Ectodermal cell (in vitro differentiated cells): Measurements from ENCODE around the gene HBQ1.
"Not testable (repeated sequence)": the region's sequence is repeated elsewhere in the genome, so short reads cannot be mapped to it uniquely, and the experiment has no call there.

Experiments
- H3K27ac ChIP-seq: 2 replicates; pipeline ENCODE4 v1.7.0; 2013; ENCODE audit warnings: mild to moderate bottlenecking, low read depth, low read length; ENCODE audit not compliant: insufficient read depth, poor library complexity, severe bottlenecking
- H3K27me3 ChIP-seq: 2 replicates; pipeline ENCODE4 v1.7.0; 2013; ENCODE audit warnings: mild to moderate bottlenecking, low read length; ENCODE audit not compliant: insufficient read depth, control insufficient read depth, poor library complexity, severe bottlenecking
- H3K36me3 ChIP-seq: one replicate; pipeline ENCODE4 v1.7.0; 2013; ENCODE audit warnings: low read length; ENCODE audit not compliant: control insufficient read depth, insufficient read depth
- H3K4me1 ChIP-seq: one replicate; pipeline ENCODE4 v1.7.0; 2013; ENCODE audit warnings: low read length; ENCODE audit not compliant: control insufficient read depth, insufficient read depth
- H3K4me3 ChIP-seq: 2 replicates; pipeline ENCODE4 v1.7.0; 2013; ENCODE audit warnings: low read depth, low read length, control low read depth; ENCODE audit not compliant: insufficient read depth
- H3K9me3 ChIP-seq: 2 replicates; pipeline ENCODE4 v1.7.0; 2013; ENCODE audit warnings: mild to moderate bottlenecking, low read length, moderate library complexity; ENCODE audit not compliant: control insufficient read depth
- WGBS, 2 experiments: methylation state at CpG; one replicate each; pipeline ENCODE4 v1.1.7; 2013; ENCODE audit warnings: missing lambda C conversion rate in 2 of 2; 5-methylcytosine and 5-hydroxymethylcytosine counted together

The HBQ1 gene

DNA sequence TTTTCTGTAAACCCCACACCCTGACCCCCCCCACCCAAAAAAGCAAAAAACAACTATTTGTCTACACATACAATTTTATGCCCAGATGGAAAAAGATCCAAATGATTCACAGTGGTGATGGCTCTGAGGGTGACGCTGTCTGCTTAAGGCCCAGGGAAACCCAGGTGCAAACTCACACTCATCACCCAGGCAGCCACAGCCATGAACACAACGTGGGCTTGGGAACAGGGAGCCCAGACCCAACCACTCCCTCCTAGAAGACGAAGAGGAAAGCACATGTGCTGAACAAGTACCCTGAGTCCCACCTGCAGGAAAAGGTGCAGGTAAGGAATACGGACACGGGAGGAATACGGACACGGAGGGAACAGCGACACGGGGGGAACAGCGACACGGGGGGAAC, 5.4 kb downstream of the HBQ1 start:
- H3K27ac ChIP-seq = no peak overlapping the region
- H3K4me1 ChIP-seq = no peaks in the 10 kb centered on the region
- no peak overlapping the region for H3K4me3 ChIP-seq
- H3K27me3 ChIP-seq = peaks cover 8% of the 10 kb centered on the region
- no peaks in the 10 kb centered on the region for H3K9me3 ChIP-seq
- 89 to 93% methylated on average over 5 to 7 of the region's 11 CpGs for WGBS, 2 experiments
- H3K36me3 ChIP-seq = peaks cover 34% of the 10 kb centered on the region

DNA sequence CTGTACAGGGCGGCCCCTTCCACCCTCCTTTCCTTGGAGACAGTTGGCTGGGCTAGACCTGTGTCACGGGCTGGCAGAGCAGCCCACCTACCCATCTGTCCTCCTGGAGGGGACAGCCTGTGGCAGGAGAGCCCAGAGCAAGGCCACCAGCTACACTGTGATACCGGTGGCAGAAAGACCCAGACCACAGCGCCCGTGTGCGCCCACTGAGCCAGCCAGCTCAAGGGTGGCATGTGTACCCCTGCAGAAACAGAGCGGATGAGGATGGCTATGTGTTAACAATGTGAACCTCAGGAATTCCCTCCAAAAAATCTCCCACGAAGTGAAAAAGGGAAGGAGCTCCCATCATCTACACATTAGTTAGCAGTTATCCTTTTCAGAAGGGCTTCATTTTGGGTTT, 7.1 kb downstream of the HBQ1 start:
- whole genome bisulfite sequencing, 2 experiments = 97 to 98% methylated on average over 8 of the region's 8 CpGs
- no peaks in the 10 kb centered on the region for H3K4me1 ChIP-seq
- no peak overlapping the region for H3K27ac ChIP-seq
- H3K27me3 ChIP-seq = no peaks in the 10 kb centered on the region
- H3K9me3 ChIP-seq = no peaks in the 10 kb centered on the region
- H3K36me3 ChIP-seq = peaks cover 48% of the 10 kb centered on the region
- no peak overlapping the region for H3K4me3 ChIP-seq

DNA sequence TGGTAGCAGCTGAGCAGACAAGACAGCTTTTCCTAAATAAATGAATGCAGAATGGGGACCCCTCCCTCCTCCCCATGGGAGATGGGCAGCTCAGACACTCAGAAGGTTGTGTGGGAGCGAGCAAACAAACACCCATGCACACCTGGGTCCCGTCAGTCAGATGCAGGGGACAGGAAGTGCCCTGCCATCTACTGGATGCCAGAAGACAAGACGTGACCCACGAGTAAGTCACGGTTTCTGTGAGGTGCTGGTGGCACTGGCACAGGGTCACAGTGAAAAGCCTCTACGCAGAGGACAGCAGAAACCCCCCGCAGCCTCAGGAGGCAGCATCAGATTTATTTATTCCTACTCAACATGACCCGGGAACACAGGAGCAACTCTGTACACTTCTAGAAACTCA, 8.4 kb downstream of the HBQ1 start:
- Histone ChIP-seq H3K9me3 (no peaks in the 10 kb centered on the region), H3K27ac (no peak overlapping the region), H3K36me3 (peaks cover 54% of the 10 kb centered on the region), H3K27me3 (no peaks in the 10 kb centered on the region), H3K4me3 (no peak overlapping the region), H3K4me1 (no peaks in the 10 kb centered on the region)
- WGBS, 2 experiments = 90 to 91% methylated on average over 8 of the region's 8 CpGs

DNA sequence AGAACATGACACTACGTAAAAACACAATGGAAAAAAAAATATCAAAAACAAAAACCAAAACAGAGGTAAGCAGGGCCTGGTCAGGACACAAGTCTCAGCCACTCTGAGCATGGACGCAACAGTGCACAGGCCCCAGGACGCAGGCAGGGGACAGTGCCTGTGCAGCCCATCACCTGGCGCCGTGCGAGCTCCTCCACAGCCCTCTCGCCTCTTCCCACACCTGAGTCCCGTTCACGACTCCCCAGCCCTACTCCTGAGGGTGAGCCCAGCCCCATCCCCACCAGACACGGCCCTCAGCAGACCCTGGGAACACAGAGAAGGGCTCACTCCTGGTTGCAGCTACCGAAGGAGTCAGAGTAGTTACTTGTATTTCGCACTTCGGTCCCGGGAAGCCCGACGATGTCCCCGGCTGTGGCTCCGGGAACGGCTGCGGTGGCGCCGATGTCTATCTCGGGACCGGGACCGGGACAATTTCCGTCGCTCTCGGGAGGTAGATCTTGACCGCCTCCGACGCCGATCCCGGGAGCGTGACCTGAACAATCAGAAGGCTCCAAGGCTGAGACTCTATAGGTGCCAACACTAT, 9.4 kb downstream of the HBQ1 start:
- 95 to 96% methylated on average over 34 of the region's 34 CpGs for WGBS, 2 experiments
- H3K27me3 ChIP-seq = no peaks in the 10 kb centered on the region
- no peak overlapping the region for H3K4me3 ChIP-seq
- H3K4me1 ChIP-seq = no peaks in the 10 kb centered on the region
- H3K36me3 ChIP-seq = peaks cover 54% of the 10 kb centered on the region
- no peaks in the 10 kb centered on the region for H3K9me3 ChIP-seq
- no peak overlapping the region for H3K27ac ChIP-seq

DNA sequence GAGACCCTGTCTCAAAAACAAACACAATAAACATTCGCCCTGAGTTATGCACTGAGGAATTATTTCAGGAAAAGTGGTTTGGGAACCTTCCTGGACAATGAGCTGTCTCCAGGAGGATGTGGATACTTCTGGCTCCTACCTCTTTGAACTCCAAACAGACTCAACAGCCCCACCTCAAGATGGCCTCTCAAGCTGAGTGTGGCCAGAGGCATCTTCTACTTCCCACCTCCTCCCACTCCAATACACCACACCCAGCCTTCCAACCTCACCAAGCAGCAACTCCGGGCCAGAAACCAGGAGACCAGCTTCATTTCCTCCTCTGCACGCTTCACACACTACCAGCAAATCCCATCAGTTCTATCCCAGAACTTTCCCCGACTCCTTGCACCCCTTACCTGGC, 11.6 kb downstream of the HBQ1 start:
- Histone ChIP-seq H3K27me3 (no peaks in the 10 kb centered on the region), H3K27ac (no peak overlapping the region), H3K9me3 (no peaks in the 10 kb centered on the region), H3K4me3 (no peak overlapping the region), H3K4me1 (no peaks in the 10 kb centered on the region), H3K36me3 (peaks cover 61% of the 10 kb centered on the region)
- 94 to 96% methylated on average over 4 of the region's 4 CpGs for WGBS, 2 experiments

DNA sequence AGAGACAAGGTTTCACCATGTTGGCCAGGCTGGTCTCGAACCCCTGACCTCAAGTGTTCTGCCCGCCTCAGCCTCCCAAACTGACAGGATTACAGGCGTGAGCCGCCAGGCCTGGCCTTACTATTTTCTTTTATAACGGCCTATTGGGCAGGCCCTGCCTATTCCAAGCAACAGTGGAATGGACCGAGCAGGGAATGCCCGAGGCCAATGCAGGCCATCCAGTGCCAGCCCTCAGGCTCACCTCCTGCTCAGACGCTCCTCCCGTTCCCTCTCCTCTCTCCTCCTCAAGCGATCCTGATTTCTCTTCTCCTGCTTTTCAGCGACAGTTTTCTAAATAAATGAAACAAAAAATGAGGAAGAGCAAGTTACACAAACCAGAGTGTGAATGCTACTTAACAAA, 12.4 kb downstream of the HBQ1 start:
- H3K9me3 ChIP-seq = no peaks in the 10 kb centered on the region
- WGBS, 2 experiments = 94 to 96% methylated on average over 9 to 11 of the region's 11 CpGs
- no peaks in the 10 kb centered on the region for H3K27me3 ChIP-seq
- H3K4me1 ChIP-seq = no peaks in the 10 kb centered on the region
- H3K4me3 ChIP-seq = no peak overlapping the region
- no peak overlapping the region for H3K27ac ChIP-seq
- peaks cover 63% of the 10 kb centered on the region for H3K36me3 ChIP-seq

DNA sequence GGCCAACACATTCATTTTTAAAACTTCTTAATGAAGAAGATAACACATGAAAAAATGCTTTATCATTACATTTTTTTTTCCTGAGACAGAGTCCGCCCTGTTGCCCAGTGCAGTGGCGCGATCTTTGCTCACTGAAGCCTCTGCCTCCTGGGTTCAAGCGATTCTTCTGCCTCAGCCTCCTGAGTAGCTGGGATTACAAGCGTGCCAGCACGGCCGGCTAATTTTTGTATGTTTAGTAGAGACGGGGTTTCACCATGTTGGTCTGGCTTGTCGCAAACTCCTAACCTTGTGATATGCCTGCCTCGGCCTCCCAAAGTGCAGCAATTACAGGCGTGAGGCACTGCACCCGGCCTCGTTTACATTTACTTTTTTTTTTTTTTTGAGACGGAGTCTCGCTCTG, 13.2 kb downstream of the HBQ1 start:
- peaks cover 67% of the 10 kb centered on the region for H3K36me3 ChIP-seq
- H3K4me3 ChIP-seq = no peak overlapping the region
- no peaks in the 10 kb centered on the region for H3K4me1 ChIP-seq
- H3K27ac ChIP-seq = no peak overlapping the region
- no peaks in the 10 kb centered on the region for H3K9me3 ChIP-seq
- 94 to 95% methylated on average over 15 of the region's 15 CpGs for WGBS, 2 experiments
- no peaks in the 10 kb centered on the region for H3K27me3 ChIP-seq

DNA sequence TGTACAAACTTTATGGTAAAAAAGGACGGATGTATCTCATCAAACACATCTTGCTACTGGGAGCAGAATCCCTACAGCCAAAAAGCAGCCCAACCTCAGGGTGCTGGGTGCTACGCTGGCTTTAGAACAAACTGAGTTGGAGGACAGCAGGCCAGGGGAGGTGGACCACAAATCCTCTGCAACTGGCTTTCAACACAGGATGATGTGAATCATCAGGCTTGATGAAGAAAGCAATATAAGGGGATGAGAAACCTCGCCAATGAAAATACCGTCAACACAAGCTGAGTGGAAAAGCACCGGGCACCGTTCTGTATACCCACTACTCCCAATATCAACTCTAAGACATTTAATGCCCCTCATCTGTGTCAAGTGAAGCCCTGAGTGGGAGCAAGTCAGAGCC, 14.3 kb downstream of the HBQ1 start:
- H3K4me1 ChIP-seq = no peaks in the 10 kb centered on the region
- no peak overlapping the region for H3K4me3 ChIP-seq
- H3K27ac ChIP-seq = no peak overlapping the region
- peaks cover 65% of the 10 kb centered on the region for H3K36me3 ChIP-seq
- no peaks in the 10 kb centered on the region for H3K27me3 ChIP-seq
- 93 to 94% methylated on average over 6 of the region's 6 CpGs for WGBS, 2 experiments
- no peaks in the 10 kb centered on the region for H3K9me3 ChIP-seq

DNA sequence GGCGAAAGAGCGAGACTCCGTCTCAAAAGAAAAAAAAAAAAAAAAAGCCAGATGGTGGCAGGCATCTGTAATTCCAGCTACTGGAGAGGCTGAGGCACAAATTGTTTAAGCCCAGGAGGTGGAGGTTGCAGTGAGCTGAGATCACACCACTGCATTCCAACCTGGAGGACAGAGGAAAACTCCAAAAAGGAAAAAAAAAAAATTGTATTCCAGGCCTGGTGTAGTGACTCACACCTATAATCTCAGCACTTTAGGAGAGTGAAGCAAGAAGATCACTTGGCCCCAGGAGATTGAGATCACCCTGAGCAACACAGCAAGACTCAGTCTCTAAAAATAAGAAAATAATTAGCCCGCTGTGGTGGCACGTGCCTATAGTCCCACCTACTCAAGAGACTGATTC, 20.1 kb downstream of the HBQ1 start:
- H3K4me1 ChIP-seq = no peaks in the 10 kb centered on the region
- H3K4me3 ChIP-seq = no peak overlapping the region
- WGBS, 2 experiments = 94 to 95% methylated on average over 5 of the region's 5 CpGs
- no peaks in the 10 kb centered on the region for H3K9me3 ChIP-seq
- H3K27ac ChIP-seq = no peak overlapping the region
- peaks cover 69% of the 10 kb centered on the region for H3K36me3 ChIP-seq
- H3K27me3 ChIP-seq = no peaks in the 10 kb centered on the region

DNA sequence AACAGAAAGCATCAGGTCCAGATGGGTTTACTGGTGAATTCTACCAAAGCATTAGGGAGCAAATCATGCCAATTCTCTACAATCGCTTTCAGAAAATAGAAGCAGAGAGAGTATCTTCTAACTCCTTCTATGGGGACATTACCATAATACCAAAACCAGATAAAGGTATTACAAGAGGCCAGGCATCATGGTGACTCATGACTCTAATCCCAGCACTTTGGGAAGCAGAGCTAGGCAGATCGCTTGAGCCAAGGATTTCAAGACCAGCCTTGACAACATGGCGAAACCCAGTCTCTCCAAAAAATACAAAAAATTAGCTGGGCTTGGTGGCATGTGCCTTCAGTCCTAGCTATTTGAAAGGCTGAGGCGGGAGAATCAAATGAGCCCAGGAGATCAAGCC, 23.0 kb downstream of the HBQ1 start:
- Histone ChIP-seq H3K27ac (no peak overlapping the region), H3K36me3 (peaks cover 78% of the 10 kb centered on the region), H3K27me3 (no peaks in the 10 kb centered on the region), H3K4me1 (no peaks in the 10 kb centered on the region), H3K4me3 (no peak overlapping the region), H3K9me3 (no peaks in the 10 kb centered on the region)
- WGBS, 2 experiments = 93% methylated on average over 4 of the region's 4 CpGs

DNA sequence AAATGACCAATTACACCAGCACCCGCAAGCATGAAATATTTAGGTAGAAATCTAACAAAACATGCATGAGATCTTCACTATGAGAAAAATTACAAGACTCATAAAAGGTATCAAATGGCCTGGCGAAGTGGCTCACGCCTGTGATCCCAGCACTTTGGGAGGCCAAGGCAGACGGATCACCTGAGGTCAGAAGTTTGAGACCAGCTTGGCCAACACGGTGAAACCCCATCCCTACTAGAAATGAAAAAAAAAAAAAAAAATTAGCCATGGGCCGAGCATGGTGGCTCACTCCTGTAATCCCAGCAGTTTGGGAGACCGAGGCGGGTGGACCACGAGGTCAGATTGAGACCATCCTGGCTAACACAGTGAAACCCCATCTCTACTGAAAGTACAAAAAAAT, 23.8 kb downstream of the HBQ1 start:
- H3K27ac ChIP-seq, H3K9me3 ChIP-seq, H3K4me3 ChIP-seq, H3K4me1 ChIP-seq, H3K27me3 ChIP-seq: not testable (repeated sequence)
- 94 to 95% methylated on average over 9 of the region's 9 CpGs for WGBS, 2 experiments
- H3K36me3 ChIP-seq = peaks cover 77% of the 10 kb centered on the region
